ENCODE data around the gene AKT3. TPM values are rescaled to one million over a fixed set of nuclear protein-coding genes. Genes with fewer than 3 reads are reported as not detected.
A peak's percentile ranks its signal among the peaks of the same experiment; 100 is the strongest.
"Not testable (repeated sequence)": the region's sequence is repeated elsewhere in the genome, so short reads cannot be mapped to it uniquely, and the experiment has no call there.

Gene AKT3
- total RNA-seq, 2 donors from 2014 or later: 38.1 to 41.8 TPM

DNA sequence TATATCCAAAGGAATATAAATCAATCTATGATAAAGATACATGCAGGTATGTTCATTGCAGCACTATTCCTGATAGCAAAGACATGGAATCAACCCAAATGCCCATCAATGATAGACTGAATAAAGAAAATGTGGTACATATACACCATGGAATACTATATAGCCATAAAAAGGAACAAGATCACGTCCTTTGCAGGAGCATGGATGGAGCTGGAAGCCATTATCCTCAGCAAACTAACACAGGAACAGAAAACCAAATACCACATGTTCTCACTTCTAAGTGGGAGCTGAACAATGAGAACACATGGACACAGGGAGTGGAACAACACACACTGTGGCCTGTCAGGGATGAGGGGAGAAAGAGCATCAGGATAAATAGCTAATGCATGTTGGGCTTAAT, 25.1 kb downstream of the AKT3 start:
- H3K27ac Mint-ChIP-seq; H3K27me3 Mint-ChIP-seq; H3K4me3 Mint-ChIP-seq; ATAC-seq; DNase-seq (ENCODE audit: low spot score): not testable (repeated sequence)
- Mint-ChIP-seq H3K9me3 (peaks cover 21% of the 10 kb centered on the region), H3K4me1 (ENCODE audit: low read depth in 2 of 2) (peaks cover 29 to 38% of the 10 kb centered on the region in 2 donors), H3K36me3 (peaks cover 35% of the 10 kb centered on the region)

DNA sequence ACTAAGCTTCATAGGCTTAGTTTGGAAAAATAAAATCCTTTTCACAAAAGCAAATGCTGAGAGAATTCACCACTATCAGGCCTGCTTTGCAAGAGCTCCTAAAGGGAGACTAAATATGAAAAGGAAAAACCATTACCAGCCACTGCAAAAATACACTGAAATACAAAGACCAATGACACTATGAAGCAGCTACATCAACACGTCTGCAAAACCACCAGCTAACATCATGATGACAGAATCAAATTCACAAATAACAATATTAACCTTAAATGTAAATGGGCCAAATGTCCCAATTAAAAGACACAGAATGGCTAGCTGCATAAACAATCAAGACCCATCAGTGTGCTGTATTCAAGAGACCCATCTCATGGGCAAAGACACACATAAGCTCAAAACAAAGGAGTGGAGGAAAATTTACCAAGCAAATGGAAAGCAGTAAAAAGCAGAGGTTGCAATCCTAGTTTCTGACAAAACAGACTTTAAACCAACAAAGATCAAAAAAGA, 28.8 kb downstream of the AKT3 start:
- DNase-seq (ENCODE audit: low spot score): no peak
- peaks cover 24 to 28% of the 10 kb centered on the region in 2 donors for H3K4me1 Mint-ChIP-seq (ENCODE audit: low read depth in 2 of 2)
- H3K36me3 Mint-ChIP-seq: peaks cover 35% of the 10 kb centered on the region
- no peak overlapping the region for H3K4me3 Mint-ChIP-seq
- ATAC-seq: no peak
- no peaks in the 10 kb centered on the region for H3K27me3 Mint-ChIP-seq
- H3K9me3 Mint-ChIP-seq: peaks cover 21% of the 10 kb centered on the region
- H3K27ac Mint-ChIP-seq: no peak overlapping the region

DNA sequence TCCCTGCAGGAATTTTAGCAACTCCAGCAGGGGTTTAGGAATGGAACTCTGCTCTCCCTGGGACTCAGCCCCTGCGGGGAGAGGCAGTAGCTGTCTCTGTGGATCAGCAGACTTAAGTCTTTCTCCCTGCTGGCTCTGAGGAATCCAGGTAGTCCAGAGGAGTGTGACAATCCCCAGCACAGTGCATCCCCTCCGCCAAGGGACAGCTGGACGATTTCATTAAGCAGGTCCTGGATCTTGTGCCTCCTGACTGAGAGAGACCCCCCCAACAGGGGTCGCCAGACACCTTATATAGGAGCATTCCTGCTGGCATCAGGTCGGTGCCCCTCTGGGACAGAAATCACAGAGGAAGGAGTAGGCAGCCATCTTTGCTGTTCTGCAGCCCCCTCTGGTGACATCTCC, 30.6 kb downstream of the AKT3 start:
- peaks cover 18% of the 10 kb centered on the region for H3K9me3 Mint-ChIP-seq
- ATAC-seq (no peak), DNase-seq (ENCODE audit: low spot score) (no peak)
- H3K27ac Mint-ChIP-seq: no peak overlapping the region
- no peak overlapping the region for H3K4me3 Mint-ChIP-seq
- peaks cover 28 to 35% of the 10 kb centered on the region in 2 donors for H3K4me1 Mint-ChIP-seq (ENCODE audit: low read depth in 2 of 2)
- H3K27me3 Mint-ChIP-seq: no peaks in the 10 kb centered on the region
- H3K36me3 Mint-ChIP-seq: peaks cover 36% of the 10 kb centered on the region

DNA sequence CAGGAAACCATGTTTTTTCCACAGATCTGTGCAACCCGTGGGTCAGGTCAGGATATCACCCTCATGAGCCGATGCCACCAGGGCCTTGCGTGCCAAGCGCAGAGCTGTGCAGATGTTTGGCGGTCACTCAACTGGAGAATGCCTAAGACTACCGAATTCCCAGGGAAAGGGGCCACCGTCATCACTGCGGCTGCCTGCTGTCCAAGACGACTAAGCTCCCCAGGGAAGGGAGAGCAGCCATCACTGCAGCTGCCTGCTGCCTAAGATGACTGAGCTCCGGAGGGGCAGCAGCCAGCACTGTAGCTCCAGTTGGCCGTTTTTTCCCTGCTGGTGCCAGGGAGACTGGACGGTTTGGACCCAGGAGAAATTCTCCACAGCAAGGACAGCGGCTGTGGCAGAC, 31.1 kb downstream of the AKT3 start:
- ATAC-seq: no peak
- Mint-ChIP-seq H3K9me3 (peaks cover 18% of the 10 kb centered on the region), H3K27me3 (no peaks in the 10 kb centered on the region), H3K4me3 (no peak overlapping the region), H3K4me1 (ENCODE audit: low read depth in 2 of 2) (peaks cover 29 to 35% of the 10 kb centered on the region in 2 donors), H3K36me3 (peaks cover 36% of the 10 kb centered on the region), H3K27ac (no peak overlapping the region)
- DNase-seq (ENCODE audit: low spot score): no peak

DNA sequence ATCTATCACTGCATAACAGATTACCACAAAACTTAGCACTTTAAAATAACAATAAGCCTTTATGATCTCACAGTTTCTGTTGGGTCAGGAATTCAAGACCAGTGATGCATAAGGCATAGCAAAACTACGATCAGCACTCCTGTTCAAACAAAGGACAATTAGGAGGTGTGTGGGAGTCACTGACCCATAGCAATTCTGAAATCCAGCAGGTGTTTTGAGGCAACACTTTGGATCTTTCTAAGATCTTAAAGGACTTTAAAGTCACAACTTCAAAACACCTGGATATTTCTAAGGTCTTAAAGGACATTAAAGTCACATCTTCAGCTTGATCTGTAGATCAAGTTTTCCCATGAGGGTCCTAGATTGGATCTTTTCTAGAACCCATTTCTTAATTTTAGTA, 35.3 kb downstream of the AKT3 start:
- Mint-ChIP-seq H3K27ac (no peak overlapping the region), H3K27me3 (no peaks in the 10 kb centered on the region), H3K9me3 (no peaks in the 10 kb centered on the region), H3K4me3 (no peak overlapping the region), H3K36me3 (peaks cover 8% of the 10 kb centered on the region), H3K4me1 (ENCODE audit: low read depth in 2 of 2) (peaks cover 18% of the 10 kb centered on the region in 2 donors)
- ATAC-seq: no peak
- DNase-seq (ENCODE audit: low spot score): no peak

DNA sequence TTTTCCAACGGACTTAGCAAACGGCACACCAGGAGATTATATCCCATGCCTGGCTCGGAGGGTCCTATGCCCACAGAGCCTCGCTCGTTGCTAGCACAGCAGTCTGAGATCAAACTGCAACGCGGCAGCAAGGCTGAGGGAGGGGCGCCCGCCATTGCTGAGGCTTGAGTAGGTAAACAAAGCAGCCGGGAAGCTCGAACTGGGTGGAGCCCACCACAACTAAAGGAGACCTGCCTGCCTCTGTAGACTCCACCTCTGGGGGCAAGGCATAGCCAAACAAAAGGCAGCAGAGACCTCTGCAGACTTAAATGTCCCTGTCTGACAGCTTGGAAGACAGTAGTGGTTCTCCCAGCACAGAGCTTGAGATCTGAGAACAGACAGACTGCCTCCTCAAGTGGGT, 42.7 kb downstream of the AKT3 start:
- H3K36me3 Mint-ChIP-seq: peaks cover 14% of the 10 kb centered on the region
- not testable (repeated sequence) for H3K4me3 Mint-ChIP-seq; H3K27me3 Mint-ChIP-seq; H3K9me3 Mint-ChIP-seq; ATAC-seq; H3K27ac Mint-ChIP-seq; DNase-seq (ENCODE audit: low spot score)
- peaks cover 47 to 58% of the 10 kb centered on the region in 2 donors for H3K4me1 Mint-ChIP-seq (ENCODE audit: low read depth in 2 of 2)

DNA sequence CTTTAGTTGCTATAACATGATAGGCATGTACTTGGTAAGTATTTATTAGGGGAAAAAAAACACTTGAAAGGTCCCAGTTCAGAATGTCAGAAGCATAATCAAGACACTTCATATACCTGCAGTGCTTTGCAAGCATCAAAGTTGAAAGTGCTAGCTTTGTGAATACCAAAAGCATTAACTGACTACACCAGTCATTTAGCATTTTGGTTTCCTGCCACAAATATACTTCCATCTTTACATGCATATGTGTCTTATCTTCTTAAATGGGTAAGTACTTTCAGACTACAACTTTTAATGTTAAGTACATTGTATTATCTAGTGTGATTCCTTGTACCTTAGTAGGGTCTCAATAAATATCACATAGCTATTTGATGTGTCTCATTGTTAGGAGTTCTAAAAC, 43.7 kb downstream of the AKT3 start:
- Mint-ChIP-seq H3K36me3 (peaks cover 14% of the 10 kb centered on the region), H3K27ac (no peak overlapping the region), H3K4me3 (no peak overlapping the region), H3K27me3 (no peaks in the 10 kb centered on the region), H3K4me1 (ENCODE audit: low read depth in 2 of 2) (peaks cover 46 to 56% of the 10 kb centered on the region in 2 donors), H3K9me3 (no peaks in the 10 kb centered on the region)
- DNase-seq (ENCODE audit: low spot score) (no peak), ATAC-seq (no peak)

DNA sequence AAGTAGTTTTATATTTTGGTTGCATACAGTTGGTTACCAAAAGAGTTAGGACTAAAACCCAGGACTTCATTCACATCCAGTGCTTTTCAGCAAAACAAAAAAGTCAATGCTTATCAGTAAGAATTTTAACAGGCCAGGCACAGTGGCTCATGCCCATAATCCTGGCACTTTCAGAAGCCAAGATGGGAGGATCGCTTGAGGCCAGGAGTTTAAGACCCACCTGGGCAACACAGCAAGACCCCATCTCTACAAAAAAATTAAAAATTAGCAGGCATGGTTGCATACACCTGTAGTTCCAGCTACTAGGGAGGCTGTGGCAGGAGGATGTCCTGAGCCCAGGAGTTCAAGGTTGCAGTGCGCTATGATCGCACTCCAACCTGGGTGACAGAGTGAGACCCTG, 47.3 kb downstream of the AKT3 start:
- Mint-ChIP-seq H3K4me1 (ENCODE audit: low read depth in 2 of 2) (peaks cover 41 to 49% of the 10 kb centered on the region in 2 donors), H3K36me3 (peaks cover 15% of the 10 kb centered on the region), H3K9me3 (no peaks in the 10 kb centered on the region), H3K4me3 (no peak overlapping the region), H3K27ac (no peak overlapping the region), H3K27me3 (no peaks in the 10 kb centered on the region)
- no peak for ATAC-seq
- no peak for DNase-seq (ENCODE audit: low spot score)

DNA sequence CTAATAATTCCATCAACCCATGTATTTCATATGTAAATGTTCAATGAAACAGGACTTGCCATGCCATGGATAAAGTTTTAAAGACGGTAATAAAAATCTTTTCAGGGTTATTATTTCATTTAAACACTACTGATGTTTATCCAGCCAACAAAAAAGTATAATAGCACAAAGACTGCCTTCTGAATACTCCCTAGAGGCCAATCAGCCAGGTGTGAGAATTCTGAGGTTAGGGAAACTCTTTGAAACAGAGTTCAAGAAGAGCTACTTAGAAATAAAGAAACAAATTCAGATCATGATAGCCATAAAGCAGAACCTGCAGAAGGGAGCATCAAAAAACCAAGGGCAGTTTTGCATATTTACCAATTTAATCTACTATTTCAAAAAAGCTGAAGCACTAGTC, 48.7 kb downstream of the AKT3 start:
- Mint-ChIP-seq H3K4me1 (ENCODE audit: low read depth in 2 of 2) (peaks cover 47 to 56% of the 10 kb centered on the region in 2 donors), H3K4me3 (no peak overlapping the region), H3K27ac (no peak overlapping the region), H3K36me3 (peaks cover 20% of the 10 kb centered on the region), H3K27me3 (no peaks in the 10 kb centered on the region), H3K9me3 (no peaks in the 10 kb centered on the region)
- ATAC-seq (no peak), DNase-seq (ENCODE audit: low spot score) (no peak)

DNA sequence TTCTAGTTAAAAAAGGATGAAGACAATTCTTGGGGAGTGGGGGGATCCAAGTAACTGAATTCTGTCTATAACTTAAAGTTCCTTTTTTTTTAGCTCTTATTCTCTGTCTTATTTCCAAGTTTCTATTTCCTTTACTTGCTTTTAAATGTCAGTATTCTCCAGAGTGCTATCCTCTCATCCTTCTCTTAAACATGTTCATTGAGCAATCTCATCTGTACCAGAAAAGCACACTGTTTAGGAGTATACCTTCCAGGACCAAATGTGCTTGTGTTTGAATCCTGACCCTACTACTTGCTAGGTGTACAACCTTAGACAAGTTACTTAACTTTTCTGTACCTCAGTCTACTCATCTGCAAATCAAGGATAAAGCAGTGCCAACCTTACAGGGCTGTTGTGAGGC, 50.1 kb downstream of the AKT3 start:
- H3K36me3 Mint-ChIP-seq: peaks cover 10% of the 10 kb centered on the region
- no peaks in the 10 kb centered on the region for H3K27me3 Mint-ChIP-seq
- ATAC-seq: no peak
- H3K4me3 Mint-ChIP-seq: peak overlapping the region; percentile 2
- no peaks in the 10 kb centered on the region for H3K9me3 Mint-ChIP-seq
- no peak overlapping the region for H3K27ac Mint-ChIP-seq
- peaks cover 32 to 45% of the 10 kb centered on the region in 2 donors for H3K4me1 Mint-ChIP-seq (ENCODE audit: low read depth in 2 of 2)
- no peak for DNase-seq (ENCODE audit: low spot score)

DNA sequence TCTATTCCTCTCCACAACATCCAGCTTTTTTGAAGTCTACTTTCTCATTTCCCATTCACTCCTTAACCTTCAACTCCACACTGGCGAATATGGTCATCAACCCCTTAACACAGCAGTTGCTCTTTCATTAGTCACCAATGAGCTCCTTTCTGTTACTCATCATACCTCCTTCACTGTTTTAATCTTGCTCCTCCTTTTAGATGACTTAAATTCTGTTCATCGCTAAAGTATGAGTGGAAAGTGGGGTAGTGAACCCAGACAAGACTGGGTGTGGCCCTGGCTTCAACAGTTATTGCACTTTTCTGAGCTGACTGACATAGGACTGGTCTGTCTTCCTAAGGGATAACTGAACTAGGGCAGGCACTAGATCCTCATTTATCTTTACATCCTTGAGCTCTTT, 51.3 kb downstream of the AKT3 start:
- H3K36me3 Mint-ChIP-seq: peaks cover 10% of the 10 kb centered on the region
- no peak overlapping the region for H3K27ac Mint-ChIP-seq
- no peaks in the 10 kb centered on the region for H3K27me3 Mint-ChIP-seq
- peaks cover 29 to 45% of the 10 kb centered on the region in 2 donors for H3K4me1 Mint-ChIP-seq (ENCODE audit: low read depth in 2 of 2)
- ATAC-seq: peak in 1 of 2 donors; percentile 61
- peak overlapping the region; percentile 1 for H3K4me3 Mint-ChIP-seq
- no peak for DNase-seq (ENCODE audit: low spot score)
- no peaks in the 10 kb centered on the region for H3K9me3 Mint-ChIP-seq

DNA sequence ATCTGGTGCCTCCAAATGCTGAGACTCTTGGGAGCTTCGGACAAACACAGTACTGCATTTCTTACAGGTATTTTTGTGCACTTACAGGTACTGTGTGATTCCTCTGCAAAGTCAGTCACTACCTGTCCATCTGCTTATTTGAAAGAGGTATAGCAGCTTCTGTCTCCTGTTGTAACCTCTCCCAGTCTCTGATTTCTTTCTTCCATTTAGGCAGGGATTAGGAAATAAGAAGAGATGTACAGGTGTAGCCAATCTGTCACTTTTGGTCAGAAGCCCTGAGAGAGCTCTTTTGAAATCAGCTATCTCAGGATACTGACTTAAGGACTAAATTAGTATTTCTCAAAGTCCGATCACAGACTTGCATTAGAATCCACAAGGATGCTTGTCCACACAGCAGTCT, 54.0 kb downstream of the AKT3 start:
- H3K27ac Mint-ChIP-seq: no peak overlapping the region
- no peak for DNase-seq (ENCODE audit: low spot score)
- no peak for ATAC-seq
- H3K36me3 Mint-ChIP-seq: peaks cover 10% of the 10 kb centered on the region
- H3K9me3 Mint-ChIP-seq: no peaks in the 10 kb centered on the region
- no peaks in the 10 kb centered on the region for H3K27me3 Mint-ChIP-seq
- no peak overlapping the region for H3K4me3 Mint-ChIP-seq
- H3K4me1 Mint-ChIP-seq (ENCODE audit: low read depth in 2 of 2): peaks cover 38 to 49% of the 10 kb centered on the region in 2 donors

DNA sequence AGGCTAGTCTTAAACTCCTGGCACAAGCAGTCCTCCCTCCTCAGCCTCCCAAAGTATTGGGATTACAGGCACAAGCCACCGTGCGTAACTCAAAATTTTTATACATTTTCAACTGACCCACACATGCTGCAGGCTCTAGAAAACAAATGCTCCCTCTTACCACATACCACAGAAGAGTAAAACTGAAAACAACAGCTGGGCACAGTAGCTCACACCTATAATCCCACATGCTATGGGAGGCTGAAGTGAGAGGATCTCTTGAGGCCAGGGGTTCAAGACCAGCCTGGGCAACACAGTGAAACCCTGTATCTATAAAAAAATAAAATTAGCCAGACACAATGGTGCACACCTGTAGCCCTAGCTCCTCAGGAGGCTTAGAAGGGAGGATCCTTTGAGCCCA, 56.7 kb downstream of the AKT3 start:
- peaks cover 5% of the 10 kb centered on the region for H3K36me3 Mint-ChIP-seq
- ATAC-seq: peak; percentile 91 to 95
- no peaks in the 10 kb centered on the region for H3K9me3 Mint-ChIP-seq
- H3K27me3 Mint-ChIP-seq: no peaks in the 10 kb centered on the region
- peak; percentile 60 for DNase-seq (ENCODE audit: low spot score)
- H3K27ac Mint-ChIP-seq: no peak overlapping the region
- no peak overlapping the region for H3K4me3 Mint-ChIP-seq
- H3K4me1 Mint-ChIP-seq (ENCODE audit: low read depth in 2 of 2): peaks cover 30 to 41% of the 10 kb centered on the region in 2 donors

DNA sequence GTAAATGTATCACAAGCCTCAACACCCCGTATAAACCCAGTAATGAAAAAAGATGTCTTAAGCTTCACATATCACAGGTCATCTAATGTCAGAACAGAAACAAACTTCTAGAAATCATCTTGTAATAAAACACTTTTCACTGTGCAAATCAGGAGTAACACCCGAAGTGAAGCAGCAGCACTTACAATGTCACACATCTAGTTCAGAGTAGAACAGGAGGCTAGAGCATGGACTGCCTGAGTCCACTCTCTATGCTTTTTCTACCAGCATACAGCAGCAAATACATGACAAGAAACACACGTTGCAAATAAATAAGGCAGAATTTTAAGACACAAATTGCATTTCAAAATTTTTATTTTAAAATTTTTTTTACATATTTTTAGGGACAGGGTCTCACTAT, 57.2 kb downstream of the AKT3 start:
- peaks cover 5% of the 10 kb centered on the region for H3K36me3 Mint-ChIP-seq
- no peaks in the 10 kb centered on the region for H3K9me3 Mint-ChIP-seq
- ATAC-seq (peak; percentile 64 to 66), DNase-seq (ENCODE audit: low spot score) (no peak)
- H3K4me3 Mint-ChIP-seq: peak overlapping the region; percentile 9
- peaks cover 30 to 40% of the 10 kb centered on the region in 2 donors for H3K4me1 Mint-ChIP-seq (ENCODE audit: low read depth in 2 of 2)
- H3K27ac Mint-ChIP-seq: no peak overlapping the region
- H3K27me3 Mint-ChIP-seq: no peaks in the 10 kb centered on the region

DNA sequence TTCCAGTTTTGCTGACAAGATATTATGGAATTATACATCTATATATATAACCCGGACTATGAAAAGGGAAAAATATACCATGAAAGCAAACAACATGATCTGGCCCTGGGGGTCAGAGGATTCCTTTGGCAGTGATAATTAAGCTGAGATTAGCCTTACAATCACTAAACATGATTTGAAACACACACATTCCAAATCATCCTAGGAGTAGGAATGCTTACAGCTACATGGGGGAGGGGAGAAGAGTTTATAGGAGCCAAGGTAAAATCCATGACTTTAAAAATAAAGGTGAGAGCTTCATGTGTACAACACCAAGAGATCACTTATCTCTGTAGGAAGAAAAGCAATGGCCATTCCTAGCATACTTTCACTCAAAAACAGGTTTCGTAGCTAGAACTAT, 57.6 kb downstream of the AKT3 start:
- Mint-ChIP-seq H3K27ac (no peak overlapping the region), H3K36me3 (peaks cover 5% of the 10 kb centered on the region), H3K4me3 (no peak overlapping the region), H3K27me3 (no peaks in the 10 kb centered on the region), H3K4me1 (ENCODE audit: low read depth in 2 of 2) (peaks cover 34 to 39% of the 10 kb centered on the region in 2 donors), H3K9me3 (no peaks in the 10 kb centered on the region)
- no peak for ATAC-seq
- no peak for DNase-seq (ENCODE audit: low spot score)

All from natural killer cell treated with Interleukin-12 subunit alpha and Interleukin-12 subunit beta and Interleukin-15 and Interleukin-18, amount 100 ng/mL, for 72 hours (primary cell).